Naive thymus-derived CD8-positive, alpha-beta T cell (primary cell): ENCODE results near the gene AMBRA1. TPM values are rescaled to one million over a fixed set of nuclear protein-coding genes. Genes with fewer than 3 reads are reported as not detected.

Experiments used
- ATAC-seq, 2 donors: fragments of 150-1000 bp; cut with Tn5 transposase in 1 of 2; sonication (Bioruptor Pico), chemical (Tn5 transposase) in 1 of 2; 1 replicate in 1 of 2; 2 replicates in 1 of 2; pipeline ENCODE4 v1.10.0; 2021; ENCODE audit warnings: mild to moderate bottlenecking in 2 of 2, moderate library complexity in 2 of 2
- POLR2A ChIA-PET: fragments of 350-600 bp; sonication (Branson Sonifier 250); formaldehyde crosslinking; loops from one replicate; lab custom pipeline; 2021; ENCODE audit warnings: antibody characterized with exemption; lab: Charles Lee
- DNase-seq, 10 donors: peaks; one replicate each; pipeline versions ENCODE4 v3.0.0 to v3.0.0-alpha.2; 2020 to 2022
- H3K27ac Mint-ChIP-seq, 10 donors: one replicate each; pipeline ENCODE4 v1.8.0; 2020 to 2022; ENCODE audit warnings: mild to moderate bottlenecking in 10 of 10, mixed read lengths in 10 of 10, moderate library complexity in 4 of 10, inconsistent platforms in 1 of 10
- H3K27me3 Mint-ChIP-seq, 5 donors: one replicate each; pipeline ENCODE4 v1.8.0; 2021 to 2022; ENCODE audit warnings: mixed read lengths in 5 of 5
- H3K36me3 Mint-ChIP-seq, 3 donors: one replicate each; pipeline ENCODE4 v1.8.0; 2020 to 2022; ENCODE audit warnings: mixed read lengths in 3 of 3, mild to moderate bottlenecking in 2 of 3, inconsistent platforms in 1 of 3
- H3K4me1 Mint-ChIP-seq, 4 donors: one replicate each; pipeline ENCODE4 v1.8.0; 2021 to 2022; ENCODE audit warnings: mixed read lengths in 4 of 4
- H3K4me3 Mint-ChIP-seq, 10 donors: one replicate each; pipeline ENCODE4 v1.8.0; 2020 to 2022; ENCODE audit warnings: mild to moderate bottlenecking in 10 of 10, mixed read lengths in 10 of 10, moderate library complexity in 6 of 10, inconsistent platforms in 1 of 10
- H3K9me3 Mint-ChIP-seq, 9 donors: one replicate each; pipeline ENCODE4 v1.8.0; 2020 to 2022; ENCODE audit warnings: mixed read lengths in 9 of 9, mild to moderate bottlenecking in 3 of 9, inconsistent platforms in 1 of 9, moderate library complexity in 1 of 9
- polyA plus RNA-seq, 3 donors: library from polyadenylated mRNA; unstranded; fragments of 300-500 nt; fragmentation: Illumina TruSeq; gene quantifications; one replicate each; pipeline ENCODE4 v1.2.3, GENCODE V29; 2021
- total RNA-seq, 8 experiments: library from RNA in 2 of 8; stranded (reverse) in 2 of 8; gene quantifications; one replicate each; pipeline ENCODE4 v1.2.3 and lab custom pipeline; 2021 to 2026

The AMBRA1 gene
- total and polyA plus RNA-seq, 5 experiments from 2014 or later, result 6.1 to 38.8 (median 16.3) TPM

GRCh38 chr11:46562527-46562926 lies 31.3 kb downstream of the AMBRA1 start:
- H3K27ac Mint-ChIP-seq, result peak overlapping the region in 8 of 10 donors; percentile 17 to 97 (median 75)
- DNase-seq (no peak), ATAC-seq (no peak)
- H3K4me1 Mint-ChIP-seq, result peaks cover 19 to 61% (median 50%) of the 10 kb centered on the region in 4 donors
- no peak overlapping the region for H3K4me3 Mint-ChIP-seq
- no peaks in the 10 kb centered on the region for H3K36me3 Mint-ChIP-seq
- H3K9me3 Mint-ChIP-seq, result no peaks in the 10 kb centered on the region
- no peaks in the 10 kb centered on the region for H3K27me3 Mint-ChIP-seq
- POLR2A ChIA-PET, result interaction anchor here (0.7 kb wide), 1 partner anchor 1597 kb away, joined by 4 read pairs; no protein-coding TSS in a partner anchor

- H3K27me3 Mint-ChIP-seq, result no peaks in the 10 kb centered on the region
- peak overlapping the region; percentile 81 to 98 (median 94) for H3K27ac Mint-ChIP-seq
- no peaks in the 10 kb centered on the region for H3K9me3 Mint-ChIP-seq
- ATAC-seq (peak; percentile 76 to 85), DNase-seq (peak in 4 of 10 donors; percentile 14 to 41 (median 30))
- POLR2A ChIA-PET, result interaction anchor here (1.1 to 1.7 kb wide), 3 partner anchors 33 to 140 kb away, joined by 3 to 9 read pairs (median 4); partner anchors contain the start of genes AMBRA1, ARHGAP1, ATG13 and ZNF408
- H3K4me1 Mint-ChIP-seq, result peaks cover 23 to 66% (median 62%) of the 10 kb centered on the region in 4 donors
- H3K4me3 Mint-ChIP-seq, result peak overlapping the region; percentile 75 to 96 (median 90)
- H3K36me3 Mint-ChIP-seq, result no peaks in the 10 kb centered on the region
Observed at GRCh38 chr11:46560300-46560991, 33.4 kb downstream of the AMBRA1 start.

DNA sequence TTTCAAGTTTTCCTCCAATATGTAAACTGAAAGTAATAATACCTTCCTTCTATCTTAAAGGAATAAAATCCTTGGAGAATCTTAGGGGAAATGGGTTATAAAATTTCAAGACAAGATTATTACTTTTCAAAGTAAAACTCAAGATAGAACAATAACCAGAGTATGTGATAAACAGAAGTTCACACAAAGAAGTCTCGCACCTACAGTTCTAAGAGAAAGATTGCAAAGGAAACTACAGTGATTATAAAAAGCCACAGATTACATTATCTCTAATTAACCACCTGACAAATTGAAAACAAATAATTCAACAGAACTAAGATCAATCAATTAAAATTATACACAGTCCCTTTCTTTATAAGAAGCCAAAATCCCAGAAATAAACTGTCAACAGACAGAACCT lies 34.0 kb downstream of the AMBRA1 start:
- Mint-ChIP-seq H3K4me3 (peak overlapping the region; percentile 75 to 96 (median 90)), H3K9me3 (no peaks in the 10 kb centered on the region), H3K36me3 (no peaks in the 10 kb centered on the region), H3K27ac (peak overlapping the region; percentile 30 to 98 (median 94)), H3K27me3 (no peaks in the 10 kb centered on the region), H3K4me1 (peaks cover 28 to 72% (median 67%) of the 10 kb centered on the region in 4 donors)
- DNase-seq (no peak), ATAC-seq (peak in 1 of 2 donors; percentile 14)
- POLR2A ChIA-PET, result interaction anchor here (1.0 to 1.7 kb wide), 2 partner anchors 34 to 140 kb away, joined by 4 to 9 read pairs; partner anchors contain the start of genes AMBRA1 and ARHGAP1

- Mint-ChIP-seq H3K27ac (peak overlapping the region in 7 of 10 donors; percentile 11 to 62 (median 40)), H3K27me3 (no peaks in the 10 kb centered on the region), H3K9me3 (no peaks in the 10 kb centered on the region), H3K4me3 (peak overlapping the region in 1 of 10 donors; percentile 35), H3K36me3 (peaks cover 0 to 3% (median 1%) of the 10 kb centered on the region in 3 donors), H3K4me1 (peaks cover 35 to 79% (median 77%) of the 10 kb centered on the region in 4 donors)
- DNase-seq (no peak), ATAC-seq (no peak)
- POLR2A ChIA-PET, result interaction anchor here (0.6 kb wide), 1 partner anchor 229 kb away, joined by 4 read pairs; no protein-coding TSS in a partner anchor
Observed at GRCh38 chr11:46557684-46558151, 36.1 kb downstream of the AMBRA1 start.

DNA sequence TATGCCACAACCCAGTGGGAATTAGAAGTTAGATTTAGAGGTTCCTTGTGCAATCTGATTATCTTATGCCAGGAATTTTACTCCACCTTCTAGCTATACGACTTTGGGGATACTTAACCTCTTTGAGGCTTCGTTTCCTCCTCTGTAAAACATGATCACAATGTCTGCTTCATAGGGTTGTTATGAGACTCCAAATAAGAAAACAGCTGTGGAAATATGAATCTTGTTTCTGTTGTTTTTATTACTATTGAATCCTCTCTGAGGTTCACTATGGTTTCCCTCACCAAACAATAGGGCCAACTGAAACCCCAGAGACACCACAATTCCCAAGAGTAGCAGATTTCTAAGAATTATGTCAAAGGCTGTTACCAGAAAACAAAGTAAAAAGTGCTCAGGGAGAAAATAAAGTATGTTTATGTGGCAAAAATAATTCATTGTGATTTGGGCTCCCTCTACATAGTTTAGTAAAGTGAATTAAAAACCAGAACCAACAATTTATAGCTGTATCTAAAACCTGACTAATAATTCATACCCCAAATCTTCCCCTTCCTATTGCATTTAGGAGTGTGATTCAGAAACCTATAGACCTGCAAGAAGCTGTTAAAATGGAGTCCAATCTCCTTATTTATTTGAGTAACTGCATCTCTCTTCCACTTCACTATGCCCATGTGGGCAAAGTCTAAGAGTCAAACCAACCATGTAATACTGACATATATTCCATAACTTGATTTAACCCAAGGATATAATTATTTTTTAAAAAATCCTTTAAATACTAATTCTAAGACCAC lies 38.4 kb downstream of the AMBRA1 start:
- H3K36me3 Mint-ChIP-seq, result peaks cover 0 to 3% (median 1%) of the 10 kb centered on the region in 3 donors
- peak overlapping the region in 4 of 10 donors; percentile 22 to 43 (median 32) for H3K4me3 Mint-ChIP-seq
- no peaks in the 10 kb centered on the region for H3K27me3 Mint-ChIP-seq
- DNase-seq (peak in 1 of 10 donors; percentile 7), ATAC-seq (peak in 1 of 2 donors; percentile 44)
- peak overlapping the region in 9 of 10 donors; percentile 6 to 87 (median 60) for H3K27ac Mint-ChIP-seq
- H3K9me3 Mint-ChIP-seq, result no peaks in the 10 kb centered on the region
- POLR2A ChIA-PET, result interaction anchor here (0.6 kb wide), 1 partner anchor 10 kb away, joined by 3 read pairs; no protein-coding TSS in a partner anchor
- peaks cover 28 to 62% (median 58%) of the 10 kb centered on the region in 4 donors for H3K4me1 Mint-ChIP-seq

- DNase-seq (no peak), ATAC-seq (no peak)
- H3K9me3 Mint-ChIP-seq, result no peaks in the 10 kb centered on the region
- peaks cover 24 to 62% (median 58%) of the 10 kb centered on the region in 4 donors for H3K4me1 Mint-ChIP-seq
- no peaks in the 10 kb centered on the region for H3K27me3 Mint-ChIP-seq
- POLR2A ChIA-PET, result no interaction called here
- H3K36me3 Mint-ChIP-seq, result peaks cover 0 to 4% (median 1%) of the 10 kb centered on the region in 3 donors
- H3K27ac Mint-ChIP-seq, result peak overlapping the region; percentile 6 to 85 (median 64)
- H3K4me3 Mint-ChIP-seq, result peak overlapping the region in 9 of 10 donors; percentile 0 to 50 (median 23)
Observed at GRCh38 chr11:46554213-46555147, 39.3 kb downstream of the AMBRA1 start.

DNA sequence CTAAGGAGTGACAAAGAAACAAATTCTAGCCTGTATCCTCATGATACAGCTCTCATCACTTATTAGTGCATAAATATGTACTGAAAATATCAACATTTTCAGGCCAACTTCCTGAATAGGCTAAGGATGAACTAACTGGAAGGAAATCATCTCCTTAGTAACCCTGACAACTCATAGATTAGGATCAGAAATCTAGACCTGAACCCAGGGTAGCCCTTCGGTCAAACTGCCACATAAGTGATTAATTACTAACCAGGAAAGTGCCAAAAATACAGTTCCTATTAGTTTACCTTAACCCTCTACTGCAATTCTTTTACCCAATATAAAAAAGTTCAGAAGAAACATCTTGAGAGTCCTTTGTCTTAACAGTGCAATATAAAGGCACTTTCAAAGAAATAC lies 40.0 kb downstream of the AMBRA1 start:
- Mint-ChIP-seq H3K4me1 (peaks cover 23 to 57% (median 55%) of the 10 kb centered on the region in 4 donors), H3K36me3 (peaks cover 0 to 4% (median 1%) of the 10 kb centered on the region in 3 donors), H3K27ac (peak overlapping the region in 4 of 10 donors; percentile 6 to 82 (median 58)), H3K27me3 (no peaks in the 10 kb centered on the region), H3K4me3 (peak overlapping the region in 1 of 10 donors; percentile 50), H3K9me3 (no peaks in the 10 kb centered on the region)
- POLR2A ChIA-PET, result no interaction called here
- no peak for DNase-seq
- no peak for ATAC-seq

GRCh38 chr11:46551261-46551660 lies 42.6 kb downstream of the AMBRA1 start:
- no peaks in the 10 kb centered on the region for H3K27me3 Mint-ChIP-seq
- DNase-seq, result no peak
- peaks cover 19 to 47% (median 41%) of the 10 kb centered on the region in 4 donors for H3K4me1 Mint-ChIP-seq
- H3K36me3 Mint-ChIP-seq, result peaks cover 0 to 25% (median 8%) of the 10 kb centered on the region in 3 donors
- no peak overlapping the region for H3K27ac Mint-ChIP-seq
- POLR2A ChIA-PET, result no interaction called here
- H3K9me3 Mint-ChIP-seq, result no peaks in the 10 kb centered on the region
- H3K4me3 Mint-ChIP-seq, result no peak overlapping the region
- ATAC-seq, result no peak

GRCh38 chr11:46547579-46547978 lies 46.2 kb downstream of the AMBRA1 start:
- POLR2A ChIA-PET, result no interaction called here
- Mint-ChIP-seq H3K4me3 (no peak overlapping the region), H3K27me3 (no peaks in the 10 kb centered on the region), H3K4me1 (peaks cover 3 to 18% (median 13%) of the 10 kb centered on the region in 4 donors), H3K9me3 (no peaks in the 10 kb centered on the region), H3K36me3 (peaks cover 0 to 57% (median 24%) of the 10 kb centered on the region in 3 donors), H3K27ac (peak overlapping the region in 3 of 10 donors; percentile 2 to 45 (median 14))
- ATAC-seq, result no peak
- DNase-seq, result no peak

DNA sequence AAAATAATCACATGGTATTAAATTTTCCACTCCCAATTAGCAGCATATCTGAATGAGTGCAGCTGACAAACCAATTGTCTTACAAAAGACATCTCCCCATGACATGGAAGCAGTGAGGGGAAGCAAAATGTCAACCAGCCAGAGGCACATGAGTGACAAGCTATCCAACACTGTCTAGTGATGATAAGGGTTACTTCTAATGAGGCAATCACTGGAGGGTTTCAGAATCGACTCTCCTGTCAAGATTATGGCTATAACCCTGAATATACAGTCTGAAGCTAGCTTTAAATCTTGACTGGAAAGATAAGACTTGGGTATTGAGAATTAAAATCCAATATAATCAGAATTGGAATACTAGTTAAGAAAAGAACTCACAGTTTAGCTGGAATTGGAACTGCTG lies 50.3 kb downstream of the AMBRA1 start:
- Mint-ChIP-seq H3K36me3 (peaks cover 0 to 86% (median 45%) of the 10 kb centered on the region in 3 donors), H3K4me3 (no peak overlapping the region), H3K27ac (no peak overlapping the region), H3K9me3 (no peaks in the 10 kb centered on the region), H3K27me3 (no peaks in the 10 kb centered on the region), H3K4me1 (peaks cover 3 to 11% (median 5%) of the 10 kb centered on the region in 4 donors)
- DNase-seq (no peak), ATAC-seq (no peak)
- POLR2A ChIA-PET, result no interaction called here

DNA sequence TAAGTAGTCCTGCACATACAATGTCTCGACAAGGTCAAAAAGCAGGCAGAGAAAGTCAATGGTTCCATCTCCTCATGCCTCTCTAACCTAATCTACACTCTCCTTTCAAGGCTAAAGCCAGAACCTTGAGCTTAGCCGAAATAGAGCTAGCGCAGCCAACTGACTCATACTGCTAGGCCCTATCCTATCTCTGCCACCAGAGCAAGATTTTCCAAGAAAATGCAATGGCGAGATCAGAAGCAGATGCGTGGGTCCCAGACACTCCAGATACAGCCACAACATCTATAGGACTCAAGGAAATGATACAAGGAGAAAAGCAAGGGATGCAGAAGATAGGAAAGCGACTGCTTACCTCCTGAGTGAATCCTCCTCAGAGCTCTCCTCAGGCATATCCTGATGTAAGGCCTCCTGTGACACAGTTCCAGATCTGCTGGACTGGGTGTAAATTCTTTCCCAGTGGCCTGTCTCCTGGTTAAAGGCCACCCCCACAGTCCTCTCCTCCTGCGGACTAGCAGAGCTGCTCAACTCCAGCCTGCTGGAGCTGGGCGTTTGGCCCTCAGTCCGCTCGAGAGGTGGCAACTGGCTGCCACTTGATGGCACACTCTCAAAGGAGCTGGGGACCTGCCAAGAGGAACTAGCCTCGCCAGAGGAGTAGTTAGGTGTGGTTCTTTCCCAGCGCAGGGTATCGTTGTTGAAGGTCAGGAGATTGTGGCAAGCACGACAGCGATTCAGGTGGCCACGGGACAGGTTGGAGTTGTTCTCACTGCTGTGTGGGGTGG lies 52.0 kb downstream of the AMBRA1 start:
- ATAC-seq, result no peak
- H3K4me3 Mint-ChIP-seq, result no peak overlapping the region
- POLR2A ChIA-PET, result no interaction called here
- peaks cover 9 to 15% (median 14%) of the 10 kb centered on the region in 4 donors for H3K4me1 Mint-ChIP-seq
- H3K27me3 Mint-ChIP-seq, result no peaks in the 10 kb centered on the region
- no peak for DNase-seq
- H3K36me3 Mint-ChIP-seq, result peaks cover 0 to 71% (median 41%) of the 10 kb centered on the region in 3 donors
- no peak overlapping the region for H3K27ac Mint-ChIP-seq
- no peaks in the 10 kb centered on the region for H3K9me3 Mint-ChIP-seq
